Measurements from ENCODE around the gene ARL15.

DNA sequence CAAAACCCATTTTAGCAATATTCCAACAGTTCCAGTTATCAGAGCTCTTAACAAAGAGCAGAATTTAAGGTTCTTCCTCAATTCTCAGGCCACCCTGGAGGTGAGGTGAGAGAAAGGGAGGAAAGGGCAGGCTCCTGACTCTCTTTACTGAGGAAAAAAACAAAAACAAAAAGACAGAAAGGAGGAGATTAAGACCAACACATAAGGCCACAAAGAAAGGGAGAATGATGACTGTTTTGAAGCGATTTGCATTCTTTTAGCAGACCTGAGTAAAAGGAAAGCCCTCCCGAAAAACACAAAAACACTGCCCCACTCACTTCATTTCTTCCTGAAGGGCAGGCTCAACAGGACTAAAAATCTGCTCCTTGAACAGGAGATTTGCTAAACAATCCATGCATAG, 300.5 kb downstream of the ARL15 start:
- TF ChIP-seq, protein P1, sequence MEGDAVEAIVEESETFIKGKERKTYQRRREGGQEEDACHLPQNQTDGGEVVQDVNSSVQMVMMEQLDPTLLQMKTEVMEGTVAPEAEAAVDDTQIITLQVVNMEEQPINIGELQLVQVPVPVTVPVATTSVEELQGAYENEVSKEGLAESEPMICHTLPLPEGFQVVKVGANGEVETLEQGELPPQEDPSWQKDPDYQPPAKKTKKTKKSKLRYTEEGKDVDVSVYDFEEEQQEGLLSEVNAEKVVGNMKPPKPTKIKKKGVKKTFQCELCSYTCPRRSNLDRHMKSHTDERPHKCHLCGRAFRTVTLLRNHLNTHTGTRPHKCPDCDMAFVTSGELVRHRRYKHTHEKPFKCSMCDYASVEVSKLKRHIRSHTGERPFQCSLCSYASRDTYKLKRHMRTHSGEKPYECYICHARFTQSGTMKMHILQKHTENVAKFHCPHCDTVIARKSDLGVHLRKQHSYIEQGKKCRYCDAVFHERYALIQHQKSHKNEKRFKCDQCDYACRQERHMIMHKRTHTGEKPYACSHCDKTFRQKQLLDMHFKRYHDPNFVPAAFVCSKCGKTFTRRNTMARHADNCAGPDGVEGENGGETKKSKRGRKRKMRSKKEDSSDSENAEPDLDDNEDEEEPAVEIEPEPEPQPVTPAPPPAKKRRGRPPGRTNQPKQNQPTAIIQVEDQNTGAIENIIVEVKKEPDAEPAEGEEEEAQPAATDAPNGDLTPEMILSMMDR (IDR thresholded peaks at IDR 0.05), result no peak
- TF ChIP-seq EP300 (IDR thresholded peaks at IDR 0.05), result no peak
- TF ChIP-seq POLR2A (IDR thresholded peaks at IDR 0.05), result no peak
